ENCODE results near the gene EZH1.
A peak's percentile ranks its signal among the peaks of the same experiment; 100 is the strongest.
"Not testable (repeated sequence)": the region's sequence is repeated elsewhere in the genome, so short reads cannot be mapped to it uniquely, and the experiment has no call there.

EZH1 gene

GRCh38 chr17:42680331-42680808 is 64.5 kb downstream of the EZH1 start:
- no peak for DNase-seq

- no peak for DNase-seq
Measured at GRCh38 chr17:42679492-42680330, 65.1 kb downstream of the EZH1 start.

- DNase-seq, result no peak
Measured at GRCh38 chr17:42678951-42679491, 65.8 kb downstream of the EZH1 start.

GRCh38 chr17:42677921-42678781 is 66.7 kb downstream of the EZH1 start:
- DNase-seq, result peak; percentile 77

GRCh38 chr17:42677012-42677857 is 67.6 kb downstream of the EZH1 start:
- DNase-seq, result peak; percentile 99

GRCh38 chr17:42676424-42677011 is 68.3 kb downstream of the EZH1 start, which contains the start of gene PLEKHH3:
PLEKHH3 (minus strand) TSS chr17:42676994; CDS start chr17:42676563, 431 bp downstream.
- no peak for DNase-seq

- no peak for DNase-seq
Measured at GRCh38 chr17:42675965-42676423, 68.8 kb downstream of the EZH1 start.

GRCh38 chr17:42675348-42675964 is 69.4 kb downstream of the EZH1 start:
- no peak for DNase-seq

GRCh38 chr17:42674755-42675347 is 70.0 kb downstream of the EZH1 start:
- DNase-seq, result no peak

- DNase-seq, result no peak
Measured at GRCh38 chr17:42673885-42674754, 70.7 kb downstream of the EZH1 start.

GRCh38 chr17:42673266-42673884 is 71.5 kb downstream of the EZH1 start:
- no peak for DNase-seq

GRCh38 chr17:42672038-42672437 is 72.8 kb downstream of the EZH1 start:
- no peak for DNase-seq

- DNase-seq, result no peak
Measured at GRCh38 chr17:42670789-42671657, 73.8 kb downstream of the EZH1 start.

- no peak for DNase-seq
Measured at GRCh38 chr17:42669977-42670788, 74.7 kb downstream of the EZH1 start.

GRCh38 chr17:42669705-42669976 is 75.2 kb downstream of the EZH1 start:
- DNase-seq, result no peak

- no peak for DNase-seq
Measured at GRCh38 chr17:42667088-42667951, 77.5 kb downstream of the EZH1 start.

GRCh38 chr17:42666126-42666525 is 78.7 kb downstream of the EZH1 start:
- not testable (repeated sequence) for DNase-seq
